ENCODE measurements around the gene ADGRB3. TPM values are rescaled to one million over a fixed set of nuclear protein-coding genes. Genes with fewer than 3 reads are reported as not detected.

Gene ADGRB3
- total and polyA plus RNA-seq, 12 donors = 0.47 to 2.1 (median 0.85) TPM

GRCh38 chr6:68652117-68652536 is 17.0 kb downstream of the ADGRB3 start:
- TF ChIP-seq, protein P1, sequence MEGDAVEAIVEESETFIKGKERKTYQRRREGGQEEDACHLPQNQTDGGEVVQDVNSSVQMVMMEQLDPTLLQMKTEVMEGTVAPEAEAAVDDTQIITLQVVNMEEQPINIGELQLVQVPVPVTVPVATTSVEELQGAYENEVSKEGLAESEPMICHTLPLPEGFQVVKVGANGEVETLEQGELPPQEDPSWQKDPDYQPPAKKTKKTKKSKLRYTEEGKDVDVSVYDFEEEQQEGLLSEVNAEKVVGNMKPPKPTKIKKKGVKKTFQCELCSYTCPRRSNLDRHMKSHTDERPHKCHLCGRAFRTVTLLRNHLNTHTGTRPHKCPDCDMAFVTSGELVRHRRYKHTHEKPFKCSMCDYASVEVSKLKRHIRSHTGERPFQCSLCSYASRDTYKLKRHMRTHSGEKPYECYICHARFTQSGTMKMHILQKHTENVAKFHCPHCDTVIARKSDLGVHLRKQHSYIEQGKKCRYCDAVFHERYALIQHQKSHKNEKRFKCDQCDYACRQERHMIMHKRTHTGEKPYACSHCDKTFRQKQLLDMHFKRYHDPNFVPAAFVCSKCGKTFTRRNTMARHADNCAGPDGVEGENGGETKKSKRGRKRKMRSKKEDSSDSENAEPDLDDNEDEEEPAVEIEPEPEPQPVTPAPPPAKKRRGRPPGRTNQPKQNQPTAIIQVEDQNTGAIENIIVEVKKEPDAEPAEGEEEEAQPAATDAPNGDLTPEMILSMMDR (IDR thresholded peaks at IDR 0.05) = peak in 1 of 9 donors; percentile 20
- no peaks in the 10 kb centered on the region for H3K9me3 ChIP-seq
- no peak overlapping the region for H3K27ac ChIP-seq
- no peaks in the 10 kb centered on the region for H3K27me3 ChIP-seq
- intact Hi-C loops (cut with DNase I) = no loop called here
- H3K4me1 ChIP-seq = peaks cover 0 to 43% (median 4%) of the 10 kb centered on the region in 9 donors
- no peak overlapping the region for H3K4me3 ChIP-seq
- H3K36me3 ChIP-seq = no peaks in the 10 kb centered on the region
- no peak for DNase-seq
- peak in 4 of 8 donors; percentile 14 to 39 (median 26) for ATAC-seq
- WGBS, 2 donors = 79 to 81% methylated on average over 6 of the region's 6 CpGs

- H3K36me3 ChIP-seq = no peaks in the 10 kb centered on the region
- no peaks in the 10 kb centered on the region for H3K27me3 ChIP-seq
- H3K9me3 ChIP-seq = no peaks in the 10 kb centered on the region
- WGBS, 2 donors = 77 to 78% methylated on average over 3 of the region's 3 CpGs
- H3K4me1 ChIP-seq = peaks cover 0 to 46% (median 4%) of the 10 kb centered on the region in 9 donors
- intact Hi-C loops (cut with DNase I) = no loop called here
- TF ChIP-seq, protein P1 (IDR thresholded peaks at IDR 0.05) = no peak
- DNase-seq (no peak), ATAC-seq (peak in 1 of 8 donors; percentile 38)
- peak overlapping the region in 1 of 10 donors; percentile 0 for H3K27ac ChIP-seq
- no peak overlapping the region for H3K4me3 ChIP-seq
Measured at GRCh38 chr6:68653074-68653705, 18.1 kb downstream of the ADGRB3 start.

- TF ChIP-seq, protein P1 (IDR thresholded peaks at IDR 0.05) = no peak
- no peaks in the 10 kb centered on the region for H3K36me3 ChIP-seq
- H3K27ac ChIP-seq = no peak overlapping the region
- no peaks in the 10 kb centered on the region for H3K27me3 ChIP-seq
- DNase-seq (no peak), ATAC-seq (no peak)
- H3K4me3 ChIP-seq = no peak overlapping the region
- no peaks in the 10 kb centered on the region for H3K9me3 ChIP-seq
- intact Hi-C loops (cut with DNase I) = no loop called here
- WGBS, 2 donors = 65 to 74% methylated on average over 2 of the region's 2 CpGs
- H3K4me1 ChIP-seq = peaks cover 0 to 51% (median 4%) of the 10 kb centered on the region in 9 donors
Measured at GRCh38 chr6:68653706-68654089, 18.6 kb downstream of the ADGRB3 start.

DNA sequence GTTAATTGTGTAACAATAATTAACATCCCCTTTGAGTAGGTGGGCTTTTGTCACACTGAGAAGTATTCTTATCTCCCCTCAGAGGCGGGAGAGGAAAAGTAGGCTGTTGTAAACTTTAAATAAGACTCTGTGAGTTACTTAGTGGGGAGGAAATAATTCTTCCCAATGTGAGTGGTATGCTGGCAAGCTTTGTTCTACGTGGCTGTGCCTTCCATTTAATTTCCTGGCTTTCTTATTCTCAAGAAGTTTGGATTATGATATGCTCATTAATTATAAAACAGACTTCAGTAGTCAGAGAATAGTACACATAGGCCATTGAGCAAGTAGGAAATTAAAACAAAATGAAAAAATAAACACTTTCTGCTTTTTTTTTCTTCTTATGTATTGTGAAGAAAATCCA is 19.1 kb downstream of the ADGRB3 start:
- ATAC-seq (no peak), DNase-seq (no peak)
- H3K4me3 ChIP-seq = no peak overlapping the region
- H3K9me3 ChIP-seq = no peaks in the 10 kb centered on the region
- H3K27ac ChIP-seq = no peak overlapping the region
- intact Hi-C loops (cut with DNase I) = no loop called here
- TF ChIP-seq, protein P1 (IDR thresholded peaks at IDR 0.05) = no peak
- WGBS, 2 donors = 47 to 51% methylated on average over 2 of the region's 2 CpGs
- peaks cover 0 to 52% (median 4%) of the 10 kb centered on the region in 9 donors for H3K4me1 ChIP-seq
- H3K27me3 ChIP-seq = no peaks in the 10 kb centered on the region
- H3K36me3 ChIP-seq = no peaks in the 10 kb centered on the region

All from heart right ventricle (tissue), 16 donors.